HG02885 (cell line): ENCODE data around the gene TCF12.

Experiments used
- ATAC-seq: cut with Tn5 transposase; IDR thresholded peaks from one replicate; pipeline ENCODE4 v1.9.1; 2021; ENCODE audit warnings: mild to moderate bottlenecking; ENCODE audit not compliant: unreplicated experiment, poor library complexity

TCF12 gene

DNA sequence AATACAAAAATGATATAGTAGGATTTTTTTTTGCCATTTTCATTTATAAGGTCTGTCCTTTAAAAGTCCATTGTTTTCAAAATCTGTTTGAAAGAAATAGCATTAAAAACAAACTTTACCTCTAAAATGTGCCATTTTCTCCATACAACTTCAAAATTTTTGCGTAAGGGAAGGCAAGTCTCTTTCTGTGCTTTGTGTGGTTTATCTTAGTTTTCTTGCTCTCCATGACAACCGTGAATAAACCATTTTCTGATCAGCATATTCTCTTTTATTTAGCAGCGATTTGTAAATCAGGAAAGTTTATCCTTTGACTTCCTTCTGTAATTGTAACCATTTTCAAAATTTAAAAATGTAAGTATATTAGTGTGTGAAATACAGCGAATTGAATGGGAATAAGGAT is 310.0 kb downstream of the TCF12 start:
- no peak for ATAC-seq

- ATAC-seq, result no peak
These were observed 310.6 kb downstream of the TCF12 start for GRCh38 chr15:57229051-57229450.

GRCh38 chr15:57231559-57231958 is 313.1 kb downstream of the TCF12 start:
- no peak for ATAC-seq

- no peak for ATAC-seq
These were observed 315.7 kb downstream of the TCF12 start for GRCh38 chr15:57234156-57234555.

DNA sequence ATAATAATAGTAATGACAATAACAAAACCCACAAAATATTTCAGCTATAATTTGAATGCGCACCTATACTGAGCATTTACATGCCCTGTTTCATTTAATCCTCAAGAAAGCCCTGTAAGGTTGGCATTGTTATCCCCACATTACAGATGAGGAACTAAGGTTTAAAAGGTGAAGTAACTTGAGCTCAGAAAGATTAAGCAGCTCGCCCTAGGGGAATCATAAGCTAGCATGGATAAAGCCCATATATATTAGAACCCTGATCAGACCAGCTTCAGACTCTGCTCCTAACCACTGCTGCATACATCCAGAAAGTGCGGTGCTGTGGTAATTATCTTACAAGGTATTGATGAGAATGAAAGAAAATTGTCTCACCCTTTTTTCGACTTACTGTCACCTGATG is 316.7 kb downstream of the TCF12 start:
- ATAC-seq, result no peak

- ATAC-seq, result no peak
These were observed 317.4 kb downstream of the TCF12 start for GRCh38 chr15:57235873-57236272.

DNA sequence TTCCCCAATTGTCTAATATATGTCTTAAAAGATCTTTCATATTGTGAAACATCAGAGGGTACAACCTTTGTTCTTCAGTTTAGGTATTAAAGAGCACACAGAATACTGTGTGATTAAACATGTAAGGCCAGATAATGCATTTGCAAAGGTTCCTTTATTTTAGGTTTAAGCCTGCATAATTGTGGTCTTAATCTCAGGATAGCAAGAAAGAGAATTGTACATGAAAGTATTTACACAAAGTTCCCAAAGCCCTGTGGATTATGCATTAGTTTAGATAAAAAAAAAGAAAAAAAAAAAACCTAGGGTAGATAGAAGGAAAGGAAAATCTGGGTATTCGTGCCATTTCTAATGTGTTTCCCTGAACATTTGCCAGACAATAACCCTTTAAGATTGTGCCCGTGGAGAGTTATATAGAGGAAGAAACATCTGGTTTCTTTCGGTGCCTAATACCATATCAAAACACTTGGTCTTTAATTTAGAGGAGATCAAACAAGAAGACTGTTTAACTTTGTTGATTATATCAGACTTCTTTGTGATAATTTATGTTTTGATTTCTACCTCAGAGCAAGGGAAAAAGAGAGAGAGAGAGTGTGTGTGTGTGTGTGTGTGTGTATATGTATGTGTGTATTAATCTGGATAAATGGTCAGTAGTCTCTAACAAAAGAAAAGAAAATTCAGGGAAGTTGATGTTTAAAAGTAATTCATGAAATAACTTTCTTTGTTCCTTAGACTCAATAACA is 318.3 kb downstream of the TCF12 start:
- no peak for ATAC-seq

- no peak for ATAC-seq
These were observed 318.8 kb downstream of the TCF12 start for GRCh38 chr15:57237301-57237642.

GRCh38 chr15:57237676-57238075 is 319.2 kb downstream of the TCF12 start:
- ATAC-seq, result no peak

- ATAC-seq, result no peak
These were observed 326.7 kb downstream of the TCF12 start for GRCh38 chr15:57245130-57245529.

GRCh38 chr15:57245714-57246113 is 327.3 kb downstream of the TCF12 start:
- ATAC-seq, result no peak

GRCh38 chr15:57248074-57248473 is 329.6 kb downstream of the TCF12 start:
- ATAC-seq, result no peak

GRCh38 chr15:57251308-57251707 is 332.9 kb downstream of the TCF12 start:
- no peak for ATAC-seq

- ATAC-seq, result no peak
These were observed 333.5 kb downstream of the TCF12 start for GRCh38 chr15:57251941-57252340.

- no peak for ATAC-seq
These were observed 334.6 kb downstream of the TCF12 start for GRCh38 chr15:57253082-57253481.

DNA sequence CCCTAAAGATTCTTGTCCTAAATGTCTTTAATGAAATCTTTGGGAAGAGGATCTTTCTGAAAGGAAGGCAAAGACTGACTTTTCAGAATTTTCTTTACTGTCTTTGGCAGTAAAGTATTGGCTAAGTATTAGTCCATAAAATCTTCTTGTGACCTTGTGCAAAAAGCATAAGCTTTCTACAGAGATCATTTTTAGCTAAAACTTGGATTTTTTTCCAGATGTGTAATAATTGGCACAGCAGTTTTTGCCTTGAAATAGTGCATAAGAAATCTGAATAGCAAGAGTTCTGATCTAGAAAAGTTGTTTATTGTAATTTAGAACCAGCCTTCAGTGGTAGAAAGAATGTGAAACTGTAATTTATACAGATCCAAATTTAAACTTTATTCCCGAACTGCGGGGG is 335.1 kb downstream of the TCF12 start:
- ATAC-seq, result no peak

DNA sequence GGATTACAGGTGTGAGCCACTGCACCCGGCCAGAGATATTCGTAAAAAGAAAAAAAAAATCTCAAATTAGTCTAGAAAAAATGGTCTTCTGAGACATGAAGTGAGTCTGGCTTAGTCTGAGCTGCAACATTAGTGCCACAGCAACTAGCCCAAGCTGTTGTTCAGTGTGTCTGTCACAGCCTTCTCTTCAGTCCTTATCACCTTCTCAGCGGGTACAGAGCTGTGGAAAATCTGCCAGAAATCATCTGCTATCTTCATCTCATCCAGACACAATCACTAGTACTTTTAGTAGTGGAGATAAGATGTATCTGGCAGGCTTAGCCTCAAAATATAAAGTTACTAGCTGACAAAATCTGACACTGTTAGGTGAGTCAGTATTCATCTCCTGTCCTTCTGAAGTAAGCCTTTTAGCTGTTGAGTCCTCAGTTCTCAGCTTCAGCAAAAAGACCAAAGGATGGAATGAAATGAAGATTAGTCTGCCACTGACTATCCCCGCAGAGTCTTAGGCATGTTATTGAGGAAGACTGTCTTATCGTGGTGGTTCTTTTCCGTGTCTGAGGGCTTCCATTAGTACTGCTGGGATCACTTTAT is 337.4 kb downstream of the TCF12 start:
- ATAC-seq, result no peak

GRCh38 chr15:57256939-57257338 is 338.5 kb downstream of the TCF12 start:
- no peak for ATAC-seq

- no peak for ATAC-seq
These were observed 341.2 kb downstream of the TCF12 start for GRCh38 chr15:57259568-57260040.

GRCh38 chr15:57263520-57263919 is 345.1 kb downstream of the TCF12 start:
- ATAC-seq, result no peak

- no peak for ATAC-seq
These were observed 354.4 kb downstream of the TCF12 start for GRCh38 chr15:57272771-57273357.

- no peak for ATAC-seq
These were observed 355.0 kb downstream of the TCF12 start for GRCh38 chr15:57273402-57273801.
